Lung (tissue), 12 donors: Measurements from ENCODE around the gene FEZ2. TPM values are rescaled to one million over a fixed set of nuclear protein-coding genes. Genes with fewer than 3 reads are reported as not detected.

Experiments used
- ATAC-seq: fragments of 200-7000 bp; cut with Tn5 transposase; one replicate; pipeline ENCODE4 v1.9.1; 2020; ENCODE audit warnings: moderate number of reproducible peaks; ENCODE audit not compliant: insufficient read depth, low FRiP score
- DNase-seq, 3 donors: peaks; one replicate each; pipeline ENCODE4 v3.0.0-alpha.2; 2013 to 2017
- H3K27ac ChIP-seq, 2 donors: one replicate each; pipeline ENCODE4 v1.5.1; 2013; ENCODE audit warnings: mild to moderate bottlenecking in 2 of 2, moderate library complexity in 2 of 2, control low read depth in 1 of 2, inconsistent platforms in 1 of 2, low read depth in 1 of 2, low read length in 1 of 2
- H3K27me3 ChIP-seq, 3 donors: one replicate each; pipeline ENCODE4 v1.5.1; 2013; ENCODE audit warnings: low read length in 2 of 3; ENCODE audit not compliant: control insufficient read depth in 3 of 3, insufficient read depth in 3 of 3
- H3K36me3 ChIP-seq, 4 donors: one replicate each; pipeline ENCODE4 v1.5.1; 2013; ENCODE audit warnings: low read length in 4 of 4, mild to moderate bottlenecking in 1 of 4, moderate library complexity in 1 of 4; ENCODE audit not compliant: control insufficient read depth in 4 of 4, insufficient read depth in 4 of 4
- H3K4me1 ChIP-seq, 5 donors: one replicate each; pipeline ENCODE4 v1.5.1; 2013; ENCODE audit warnings: low read length in 5 of 5, mild to moderate bottlenecking in 2 of 5, moderate library complexity in 1 of 5; ENCODE audit not compliant: control insufficient read depth in 5 of 5, insufficient read depth in 5 of 5
- H3K4me3 ChIP-seq: one replicate; pipeline ENCODE4 v1.5.1; 2013; ENCODE audit warnings: mild to moderate bottlenecking, control low read depth, moderate library complexity
- H3K9ac ChIP-seq, 2 donors: one replicate each; pipeline ENCODE4 v1.5.1; 2013; ENCODE audit warnings: low read length in 2 of 2, control low read depth in 1 of 2; ENCODE audit not compliant: insufficient read depth in 1 of 2
- H3K9me3 ChIP-seq, 4 donors: one replicate each; pipeline ENCODE4 v1.5.1; 2013; ENCODE audit warnings: low read length in 3 of 4, mild to moderate bottlenecking in 1 of 4, moderate library complexity in 1 of 4; ENCODE audit not compliant: control insufficient read depth in 4 of 4, insufficient read depth in 3 of 4
- WGBS, 2 donors: extraction: QIAGEN DNeasy Blood & Tissue Kit; methylation state at CpG; one replicate each; pipeline ENCODE4 v1.1.7; 2013; 5-methylcytosine and 5-hydroxymethylcytosine counted together
- polyA plus RNA-seq, 2 donors: library from polyadenylated mRNA; stranded (reverse); fragments of 200-250 nt; gene quantifications; one replicate each; pipeline ENCODE4 v1.2.1, GENCODE V29; 2013
- total RNA-seq, 2 donors: library from RNA; depleted of rRNA in 1 of 2; stranded (reverse); fragments of >200 nt in 1 of 2; gene quantifications; one replicate each; pipeline ENCODE4 v1.2.1, GENCODE V29; 2014 to 2021
- TF ChIP-seq, protein P1 (sequence below): IDR thresholded peaks from 2 replicates; pipeline ENCODE4 v1.5.1; 2012; ENCODE audit warnings: mild to moderate bottlenecking; ENCODE audit errors: control extremely low read depth, extremely low read depth
- donor health status: control.
- donor health status: control.
- donor health status: Bipolar disorder and iron deficiency.
- donor health status: healthy.
- donor health status: DM: yes; HTN: yes; CAD: no.

The FEZ2 gene
- total and polyA plus RNA-seq, 4 donors = 17.6 to 62.9 (median 31.5) TPM

DNA sequence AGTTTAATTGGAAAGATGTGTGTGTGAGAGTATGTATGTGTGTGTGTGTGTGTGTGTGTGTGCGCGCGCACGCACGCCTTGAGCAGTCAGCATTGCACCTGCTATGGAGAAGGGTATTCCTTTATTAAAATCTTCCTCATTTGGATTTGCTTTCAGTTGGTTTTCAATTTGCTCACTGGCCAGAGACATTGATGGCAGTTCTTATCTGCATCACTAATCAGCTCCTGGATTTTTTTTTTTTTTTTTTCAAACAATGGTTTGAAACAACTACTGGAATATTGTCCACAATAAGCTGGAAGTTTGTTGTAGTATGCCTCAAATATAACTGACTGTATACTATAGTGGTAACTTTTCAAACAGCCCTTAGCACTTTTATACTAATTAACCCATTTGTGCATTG, 48.0 kb downstream of the FEZ2 start:
- WGBS, 2 donors = 98 to 99% methylated on average over 5 of the region's 5 CpGs
- Histone ChIP-seq H3K36me3 (peaks cover 18 to 34% (median 24%) of the 10 kb centered on the region in 4 donors), H3K4me3 (no peak overlapping the region), H3K27me3 (no peaks in the 10 kb centered on the region), H3K27ac (no peak overlapping the region), H3K9me3 (no peaks in the 10 kb centered on the region), H3K9ac (no peak overlapping the region), H3K4me1 (no peaks in the 10 kb centered on the region)
- ATAC-seq = no peak
- DNase-seq = no peak
- TF ChIP-seq, protein P1, sequence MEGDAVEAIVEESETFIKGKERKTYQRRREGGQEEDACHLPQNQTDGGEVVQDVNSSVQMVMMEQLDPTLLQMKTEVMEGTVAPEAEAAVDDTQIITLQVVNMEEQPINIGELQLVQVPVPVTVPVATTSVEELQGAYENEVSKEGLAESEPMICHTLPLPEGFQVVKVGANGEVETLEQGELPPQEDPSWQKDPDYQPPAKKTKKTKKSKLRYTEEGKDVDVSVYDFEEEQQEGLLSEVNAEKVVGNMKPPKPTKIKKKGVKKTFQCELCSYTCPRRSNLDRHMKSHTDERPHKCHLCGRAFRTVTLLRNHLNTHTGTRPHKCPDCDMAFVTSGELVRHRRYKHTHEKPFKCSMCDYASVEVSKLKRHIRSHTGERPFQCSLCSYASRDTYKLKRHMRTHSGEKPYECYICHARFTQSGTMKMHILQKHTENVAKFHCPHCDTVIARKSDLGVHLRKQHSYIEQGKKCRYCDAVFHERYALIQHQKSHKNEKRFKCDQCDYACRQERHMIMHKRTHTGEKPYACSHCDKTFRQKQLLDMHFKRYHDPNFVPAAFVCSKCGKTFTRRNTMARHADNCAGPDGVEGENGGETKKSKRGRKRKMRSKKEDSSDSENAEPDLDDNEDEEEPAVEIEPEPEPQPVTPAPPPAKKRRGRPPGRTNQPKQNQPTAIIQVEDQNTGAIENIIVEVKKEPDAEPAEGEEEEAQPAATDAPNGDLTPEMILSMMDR = no peak

DNA sequence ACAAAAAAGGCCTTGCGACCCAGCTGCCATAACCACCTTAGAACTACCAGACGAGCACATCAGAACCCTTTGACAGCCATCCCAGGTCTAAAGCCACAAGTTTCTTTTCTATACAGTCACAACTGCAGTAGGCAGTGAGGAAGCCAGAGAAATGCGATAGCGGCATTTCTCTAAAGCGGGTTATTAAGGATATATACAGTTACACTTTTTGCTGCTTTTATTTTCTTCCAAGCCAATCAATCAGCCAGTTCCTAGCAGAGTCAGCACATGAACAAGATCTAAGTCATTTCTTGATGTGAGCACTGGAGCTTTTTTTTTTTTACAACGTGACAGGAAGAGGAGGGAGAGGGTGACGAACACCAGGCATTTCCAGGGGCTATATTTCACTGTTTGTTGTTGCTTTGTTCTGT, 48.8 kb downstream of the FEZ2 start:
- TF ChIP-seq, protein P1 = no peak
- H3K9me3 ChIP-seq = no peaks in the 10 kb centered on the region
- H3K4me3 ChIP-seq = no peak overlapping the region
- peak overlapping the region in 1 of 2 donors; percentile 82 for H3K27ac ChIP-seq
- H3K9ac ChIP-seq = no peak overlapping the region
- DNase-seq = peak in 2 of 3 donors; percentile 31 to 55
- H3K36me3 ChIP-seq = peaks cover 18 to 31% (median 26%) of the 10 kb centered on the region in 4 donors
- 32 to 51% methylated on average over 7 of the region's 7 CpGs for WGBS, 2 donors
- no peak for ATAC-seq
- no peaks in the 10 kb centered on the region for H3K27me3 ChIP-seq
- no peaks in the 10 kb centered on the region for H3K4me1 ChIP-seq

DNA sequence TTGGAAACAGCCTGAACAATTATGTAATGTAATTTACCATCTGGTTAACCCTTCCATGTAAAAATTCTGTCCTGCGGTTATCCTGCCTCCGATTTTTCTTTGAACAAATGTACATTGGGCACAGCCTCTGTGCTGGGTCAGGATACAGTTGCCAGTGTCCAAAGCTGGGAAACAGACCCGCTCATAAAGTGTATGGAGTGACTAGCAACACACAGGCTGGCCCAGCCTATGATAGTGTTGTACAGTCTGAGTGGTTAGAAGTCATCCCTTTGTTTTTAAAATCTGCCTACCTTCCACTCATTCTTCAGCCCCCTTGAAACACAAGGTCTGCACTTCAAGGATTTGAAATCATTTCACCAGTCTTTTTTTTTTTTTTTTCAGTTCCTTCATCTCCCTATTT, 50.1 kb downstream of the FEZ2 start:
- H3K9me3 ChIP-seq = no peaks in the 10 kb centered on the region
- no peak overlapping the region for H3K4me3 ChIP-seq
- no peaks in the 10 kb centered on the region for H3K27me3 ChIP-seq
- no peaks in the 10 kb centered on the region for H3K4me1 ChIP-seq
- H3K9ac ChIP-seq = no peak overlapping the region
- H3K27ac ChIP-seq = no peak overlapping the region
- WGBS, 2 donors = 98 to 99% methylated on average over 3 of the region's 3 CpGs
- TF ChIP-seq, protein P1 = no peak
- ATAC-seq = no peak
- DNase-seq = no peak
- H3K36me3 ChIP-seq = peaks cover 15 to 34% (median 22%) of the 10 kb centered on the region in 4 donors

DNA sequence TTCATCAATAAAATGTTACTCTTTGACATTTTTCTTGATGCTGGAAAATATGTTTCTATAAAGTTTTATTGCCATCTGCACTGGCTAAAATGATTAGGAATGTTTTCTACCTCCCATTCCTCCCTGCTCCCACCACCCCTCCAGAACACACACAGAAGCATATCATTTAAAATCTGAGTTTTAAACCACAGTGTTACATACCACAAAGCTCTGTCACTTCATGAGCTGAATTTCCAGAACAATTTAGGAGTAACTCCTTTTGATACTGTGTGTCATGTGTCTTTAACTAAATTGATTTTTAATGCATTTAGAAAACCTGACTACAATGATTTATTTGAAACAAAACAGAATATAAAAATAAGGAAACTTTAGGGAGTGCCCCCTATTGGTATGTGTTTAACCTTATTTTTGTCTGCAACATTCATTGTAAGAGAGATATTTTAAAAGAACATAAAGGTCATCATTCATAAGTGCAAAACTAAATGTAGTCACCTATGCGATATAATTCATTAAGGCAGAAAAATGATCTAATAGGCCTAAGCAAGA, 52.0 kb downstream of the FEZ2 start:
- H3K9me3 ChIP-seq = no peaks in the 10 kb centered on the region
- peaks cover 16 to 25% (median 22%) of the 10 kb centered on the region in 4 donors for H3K36me3 ChIP-seq
- H3K9ac ChIP-seq = no peak overlapping the region
- no peak overlapping the region for H3K4me3 ChIP-seq
- TF ChIP-seq, protein P1 = no peak
- peaks cover 0 to 14% (median 0%) of the 10 kb centered on the region in 5 donors for H3K4me1 ChIP-seq
- ATAC-seq (no peak), DNase-seq (no peak)
- 0 to 2% methylated on average over 1 of the region's 1 CpG for WGBS, 2 donors
- no peak overlapping the region for H3K27ac ChIP-seq
- H3K27me3 ChIP-seq = no peaks in the 10 kb centered on the region
